Endothelial cell (in vitro differentiated cells): ENCODE data around the gene ZNF566. TPM values are rescaled to one million over a fixed set of nuclear protein-coding genes. Genes with fewer than 3 reads are reported as not detected.
A peak's percentile ranks its signal among the peaks of the same experiment; 100 is the strongest.

Experiments used
- DNase-seq: peaks from one replicate; pipeline ENCODE4 v3.0.0; 2021; ENCODE audit warnings: low spot score
- H3K27ac Mint-ChIP-seq: one replicate; pipeline ENCODE4 v1.8.0; 2021; ENCODE audit warnings: mixed read lengths, inconsistent platforms; ENCODE audit not compliant: unreplicated experiment
- H3K27me3 Mint-ChIP-seq: one replicate; pipeline ENCODE4 v1.8.0; 2021; ENCODE audit warnings: mild to moderate bottlenecking, moderate library complexity, mixed read lengths, inconsistent platforms; ENCODE audit not compliant: unreplicated experiment
- H3K36me3 Mint-ChIP-seq: one replicate; pipeline ENCODE4 v1.8.0; 2021; ENCODE audit warnings: mild to moderate bottlenecking, low read depth, mixed read lengths, inconsistent platforms; ENCODE audit not compliant: unreplicated experiment
- H3K4me1 Mint-ChIP-seq: one replicate; pipeline ENCODE4 v1.8.0; 2021; ENCODE audit warnings: mild to moderate bottlenecking, mixed read lengths, inconsistent platforms; ENCODE audit not compliant: unreplicated experiment
- H3K4me3 Mint-ChIP-seq: one replicate; pipeline ENCODE4 v1.8.0; 2021; ENCODE audit warnings: mild to moderate bottlenecking, mixed read lengths, inconsistent platforms; ENCODE audit not compliant: unreplicated experiment
- H3K9me3 Mint-ChIP-seq: one replicate; pipeline ENCODE4 v1.8.0; 2021; ENCODE audit warnings: mixed read lengths, inconsistent platforms; ENCODE audit not compliant: unreplicated experiment
- CTCF ChIP-seq: fragments of 200-600 bp; sonication (generic); IDR thresholded peaks from one replicate; pipeline ENCODE4 v1.5.0; 2021; ENCODE audit warnings: antibody characterized with exemption; ENCODE audit not compliant: unreplicated experiment
- total RNA-seq: library from RNA; stranded (reverse); fragmentation: NEBNext Ultra II Directional; extraction: Animal tissue kit (Norgen Biotek cat#: 25700); gene quantifications from one replicate; pipeline ENCODE4 v1.2.1, GENCODE V29; 2021; ENCODE audit not compliant: unreplicated experiment

The ZNF566 gene
- total RNA-seq, 1 donor from 2014 or later: 10.4 TPM

GRCh38 chr19:36456831-36457230 lies 32.5 kb downstream of the ZNF566 start:
- no peaks in the 10 kb centered on the region for H3K4me1 Mint-ChIP-seq
- H3K27me3 Mint-ChIP-seq: peaks cover 5% of the 10 kb centered on the region
- DNase-seq: no peak
- no peak for TF ChIP-seq CTCF
- H3K9me3 Mint-ChIP-seq: peaks cover 8% of the 10 kb centered on the region
- H3K27ac Mint-ChIP-seq: no peak overlapping the region
- H3K36me3 Mint-ChIP-seq: peaks cover 46% of the 10 kb centered on the region
- no peak overlapping the region for H3K4me3 Mint-ChIP-seq

- DNase-seq: no peak
- TF ChIP-seq CTCF: no peak
- H3K36me3 Mint-ChIP-seq: peaks cover 67% of the 10 kb centered on the region
- H3K4me1 Mint-ChIP-seq: no peaks in the 10 kb centered on the region
- peak overlapping the region; percentile 77 for H3K4me3 Mint-ChIP-seq
- H3K9me3 Mint-ChIP-seq: peaks cover 32% of the 10 kb centered on the region
- H3K27ac Mint-ChIP-seq: no peak overlapping the region
- H3K27me3 Mint-ChIP-seq: no peaks in the 10 kb centered on the region
These were observed 40.2 kb downstream of the ZNF566 start for GRCh38 chr19:36449059-36449670.

- Mint-ChIP-seq H3K36me3 (peaks cover 14% of the 10 kb centered on the region), H3K27ac (no peak overlapping the region), H3K27me3 (peaks cover 2% of the 10 kb centered on the region), H3K4me1 (no peaks in the 10 kb centered on the region), H3K4me3 (peak overlapping the region; percentile 44), H3K9me3 (peaks cover 18% of the 10 kb centered on the region)
- no peak for DNase-seq
- TF ChIP-seq CTCF: no peak
These were observed 48.0 kb downstream of the ZNF566 start for GRCh38 chr19:36441339-36441738.

- peaks cover 7% of the 10 kb centered on the region for H3K36me3 Mint-ChIP-seq
- TF ChIP-seq CTCF: no peak
- no peak overlapping the region for H3K4me3 Mint-ChIP-seq
- DNase-seq: no peak
- no peaks in the 10 kb centered on the region for H3K4me1 Mint-ChIP-seq
- H3K27me3 Mint-ChIP-seq: peaks cover 2% of the 10 kb centered on the region
- no peak overlapping the region for H3K27ac Mint-ChIP-seq
- peaks cover 4% of the 10 kb centered on the region for H3K9me3 Mint-ChIP-seq
These were observed 52.8 kb downstream of the ZNF566 start for GRCh38 chr19:36436531-36436930.

GRCh38 chr19:36423925-36424324 lies 65.4 kb downstream of the ZNF566 start:
- Mint-ChIP-seq H3K27me3 (peaks cover 9% of the 10 kb centered on the region), H3K36me3 (peaks cover 10% of the 10 kb centered on the region), H3K27ac (no peak overlapping the region), H3K4me1 (peaks cover 2% of the 10 kb centered on the region), H3K9me3 (peaks cover 5% of the 10 kb centered on the region), H3K4me3 (no peak overlapping the region)
- DNase-seq: no peak
- no peak for TF ChIP-seq CTCF
